Amniotic stem cell (primary cell): Measurements from ENCODE around the gene LHB.

ENCODE experiments used
- DNase-seq: peaks from one replicate; lab custom pipeline; 2025; lab: John Stamatoyannopoulos, UW

The LHB gene

GRCh38 chr19:48975947-48976847 lies 40.7 kb downstream of the LHB start:
- no peak for DNase-seq

GRCh38 chr19:48970923-48971395 lies 45.9 kb downstream of the LHB start:
- DNase-seq: peak; percentile 39

GRCh38 chr19:48970139-48970766 lies 46.6 kb downstream of the LHB start:
- no peak for DNase-seq

GRCh38 chr19:48969276-48970138 lies 47.4 kb downstream of the LHB start:
- DNase-seq: no peak

DNA sequence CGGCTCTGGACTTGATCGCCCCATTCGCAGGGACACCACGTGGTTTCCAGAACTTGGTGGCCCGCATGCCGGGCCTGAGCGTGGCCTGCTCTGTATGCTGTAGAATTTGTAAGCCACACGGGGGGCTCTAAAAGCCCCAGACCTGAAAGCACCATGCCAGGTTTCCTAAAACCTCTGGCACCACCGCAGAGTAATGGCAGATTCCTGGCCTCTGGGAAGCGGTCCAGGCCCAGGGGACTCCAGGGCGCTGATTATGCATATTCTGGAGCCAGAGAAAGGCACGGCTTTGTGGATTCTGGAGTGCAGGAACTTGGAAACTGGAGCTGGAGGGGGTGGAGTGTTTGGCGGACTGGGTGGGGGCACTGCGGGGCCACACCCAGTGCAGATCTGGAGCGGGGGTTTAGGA lies 48.1 kb downstream of the LHB start:
- DNase-seq: no peak

- no peak for DNase-seq
Observed at GRCh38 chr19:48968179-48968661, 48.7 kb downstream of the LHB start.

DNA sequence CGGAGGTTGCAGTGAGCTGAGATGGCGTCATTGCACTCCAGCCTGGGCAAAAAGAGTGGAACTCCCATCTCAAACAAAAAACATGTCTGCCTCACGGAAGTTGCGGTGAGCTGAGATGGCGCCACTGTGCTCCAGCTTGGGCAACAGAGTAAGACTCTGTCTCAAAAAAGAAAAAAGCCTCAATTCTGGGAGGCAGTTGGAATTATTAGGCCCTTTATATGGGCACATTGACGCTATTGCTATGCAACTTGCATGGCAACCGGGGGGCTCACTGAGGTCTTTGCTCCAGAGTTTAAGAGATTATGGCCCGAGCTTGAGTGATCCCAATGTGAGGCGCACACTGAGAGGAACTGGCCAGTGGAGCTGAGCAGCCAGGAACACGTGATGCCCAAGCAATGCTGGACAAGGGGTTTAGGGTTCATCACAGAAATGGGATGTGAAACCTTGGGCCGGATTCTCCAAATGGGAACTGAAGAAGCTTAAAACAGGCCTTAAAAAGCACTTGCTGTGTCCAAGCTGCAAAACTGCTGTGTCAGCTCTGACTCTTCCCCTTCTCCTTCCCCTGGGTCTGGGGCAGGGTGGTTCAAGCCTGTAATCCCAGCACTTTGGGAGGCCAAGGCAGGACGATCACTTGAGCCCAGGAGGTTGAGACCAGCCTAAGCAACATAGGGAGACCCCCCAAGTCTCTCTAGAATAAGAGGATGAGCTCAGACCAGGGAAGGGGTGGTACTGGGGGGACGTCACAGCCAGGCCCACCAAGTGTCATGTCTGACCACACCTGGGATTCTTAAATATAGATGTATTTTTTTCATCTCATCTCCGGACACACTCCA lies 49.3 kb downstream of the LHB start:
- DNase-seq: no peak

DNA sequence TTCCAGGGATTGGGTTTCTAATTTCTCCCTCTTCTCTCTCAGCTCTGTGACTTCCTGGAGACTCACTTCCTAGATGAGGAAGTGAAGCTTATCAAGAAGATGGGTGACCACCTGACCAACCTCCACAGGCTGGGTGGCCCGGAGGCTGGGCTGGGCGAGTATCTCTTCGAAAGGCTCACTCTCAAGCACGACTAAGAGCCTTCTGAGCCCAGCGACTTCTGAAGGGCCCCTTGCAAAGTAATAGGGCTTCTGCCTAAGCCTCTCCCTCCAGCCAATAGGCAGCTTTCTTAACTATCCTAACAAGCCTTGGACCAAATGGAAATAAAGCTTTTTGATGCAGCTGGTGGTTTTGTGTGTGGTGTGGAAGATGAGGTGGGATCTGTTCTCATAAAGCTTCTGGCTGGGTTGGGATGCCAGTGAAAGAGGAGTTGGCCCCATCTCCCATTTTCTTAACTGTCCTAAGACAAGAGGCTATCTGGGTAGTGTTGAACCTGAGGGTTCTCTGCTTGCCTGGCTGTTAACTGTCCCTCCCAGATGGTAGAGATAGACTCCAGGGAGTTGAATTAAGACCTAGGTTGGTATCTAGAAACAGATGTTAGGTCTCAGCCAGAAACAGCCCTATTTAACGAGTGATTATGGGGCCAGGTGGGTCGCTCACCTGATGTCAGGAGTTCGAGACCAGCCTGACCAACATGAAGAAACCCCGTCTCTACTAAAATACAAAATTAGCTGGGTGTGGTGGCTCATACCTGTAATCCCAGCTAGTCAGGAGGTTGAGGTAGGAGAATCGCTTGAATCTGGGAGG lies 50.1 kb downstream of the LHB start:
- DNase-seq: no peak
